ENCODE data around the gene NPAS3.

NPAS3 gene

DNA sequence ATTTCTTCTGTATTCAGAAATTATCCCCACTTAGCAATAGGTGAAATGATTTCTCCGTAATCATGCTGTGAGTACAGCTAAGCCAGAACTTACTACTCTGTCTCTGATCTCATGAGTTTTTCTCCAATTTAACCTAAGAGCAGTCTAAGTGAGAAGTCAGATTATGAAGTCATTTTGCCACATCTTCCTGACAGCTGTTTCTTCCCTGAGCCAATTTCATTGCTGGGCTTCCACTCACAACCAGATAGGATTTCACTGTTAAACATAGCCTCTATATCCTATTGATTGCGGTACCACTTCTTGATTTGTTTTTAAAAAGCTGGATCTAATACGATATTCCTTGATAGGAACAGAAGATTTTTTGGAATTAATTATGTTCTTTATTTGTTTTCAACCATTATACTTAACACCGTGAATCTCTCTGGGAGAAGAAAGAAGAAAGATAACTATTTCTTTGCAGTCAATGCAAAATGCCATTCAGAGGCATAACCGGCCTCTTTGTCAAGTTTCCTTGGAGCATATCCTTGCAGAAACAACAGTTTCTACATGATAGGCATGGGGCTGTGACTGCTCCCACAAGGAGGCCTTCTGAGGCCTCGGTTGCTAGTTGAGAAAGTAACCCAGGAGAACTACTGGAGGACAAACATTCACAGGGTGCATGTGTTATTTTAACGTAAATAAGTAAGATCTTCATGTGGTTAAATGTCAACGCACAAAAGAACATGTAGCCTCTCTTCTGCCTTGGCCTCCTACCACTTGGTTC is 212.2 kb downstream of the NPAS3 start:
- no peak for DNase-seq (ENCODE audit: extremely low read depth in 1 of 2, low read depth in 1 of 2)

- DNase-seq (ENCODE audit: extremely low read depth in 1 of 2, low read depth in 1 of 2) = no peak
Measured at GRCh38 chr14:33163109-33163508, 224.4 kb downstream of the NPAS3 start.

DNA sequence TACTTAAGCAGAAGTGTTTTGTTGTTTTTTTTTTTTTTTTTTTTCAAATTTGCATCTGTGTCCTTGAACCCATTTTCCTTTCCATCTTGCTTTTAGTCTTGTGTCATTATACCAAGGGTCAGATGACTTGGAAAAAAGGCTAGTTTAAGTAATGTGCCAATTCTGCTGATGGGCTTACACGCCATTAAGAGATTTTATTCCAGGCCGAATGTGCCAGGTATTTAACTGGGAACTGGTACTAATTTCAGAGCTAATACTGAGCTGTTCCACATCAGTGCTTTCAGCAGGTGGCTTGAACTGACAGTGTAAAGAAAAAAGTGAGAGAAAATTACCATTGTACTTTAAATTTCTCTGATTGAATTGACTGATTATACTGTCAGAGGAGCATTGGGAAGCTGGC is 224.9 kb downstream of the NPAS3 start:
- DNase-seq (ENCODE audit: extremely low read depth in 1 of 2, low read depth in 1 of 2) = no peak

GRCh38 chr14:33165144-33165925 is 226.7 kb downstream of the NPAS3 start:
- no peak for DNase-seq (ENCODE audit: extremely low read depth in 1 of 2, low read depth in 1 of 2)

DNA sequence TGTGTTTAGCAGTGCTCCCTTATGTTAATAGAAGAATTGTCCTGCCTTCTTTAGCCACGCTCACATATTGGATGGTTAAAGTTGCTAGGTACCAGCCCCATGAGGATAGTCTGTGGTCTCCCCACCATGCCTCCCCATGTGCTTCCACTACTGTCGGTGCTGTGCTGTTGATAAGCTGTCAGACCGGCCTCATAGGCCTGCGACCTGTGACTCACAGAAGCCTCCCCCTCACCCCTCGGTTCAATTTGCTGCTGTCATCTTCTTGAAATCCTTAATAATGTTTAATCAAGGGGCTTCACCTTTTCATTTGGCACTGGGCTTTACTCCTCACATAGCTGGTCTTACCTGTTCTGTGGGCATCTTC is 227.2 kb downstream of the NPAS3 start:
- no peak for DNase-seq (ENCODE audit: extremely low read depth in 1 of 2, low read depth in 1 of 2)

GRCh38 chr14:33175951-33176350 is 237.3 kb downstream of the NPAS3 start:
- no peak for DNase-seq (ENCODE audit: extremely low read depth in 1 of 2, low read depth in 1 of 2)

DNA sequence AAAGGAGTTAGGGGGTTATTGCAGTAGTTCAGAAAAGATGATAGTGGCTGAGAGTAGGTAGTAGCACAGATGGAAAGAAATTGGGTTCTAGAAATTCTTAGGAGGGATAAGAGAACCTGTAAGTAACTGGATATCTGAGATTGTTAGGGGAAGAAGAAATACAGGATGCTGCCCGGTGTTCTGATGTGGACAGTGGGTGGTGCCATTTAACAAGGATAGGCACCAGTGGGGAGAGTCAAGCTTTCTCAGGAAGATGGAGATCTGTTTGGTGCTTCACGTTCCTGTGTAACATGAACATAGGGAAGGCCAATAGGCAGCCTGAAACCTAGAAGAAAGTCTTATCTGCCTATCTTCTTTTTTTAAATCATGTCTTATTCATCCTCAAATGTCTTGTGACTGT is 245.9 kb downstream of the NPAS3 start:
- no peak for DNase-seq (ENCODE audit: extremely low read depth in 1 of 2, low read depth in 1 of 2)

DNA sequence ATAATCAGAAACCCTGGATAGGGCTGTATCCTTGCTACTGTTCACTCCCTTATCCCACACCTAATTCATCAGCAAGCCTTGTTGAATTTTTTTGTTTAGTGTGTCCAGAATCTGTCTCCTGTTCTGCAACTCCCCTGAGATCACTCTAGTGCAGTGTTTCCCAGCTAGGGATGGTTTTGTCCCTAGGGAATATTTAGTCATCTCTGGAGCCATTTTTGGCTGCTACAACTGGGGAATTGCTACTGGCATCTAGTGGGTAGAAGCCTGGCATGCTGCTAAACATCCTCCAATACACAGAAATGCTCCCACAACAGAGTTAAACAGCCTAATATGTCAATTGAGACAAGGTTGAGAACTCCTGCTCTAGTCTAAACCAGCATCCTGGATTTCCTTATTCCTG is 248.0 kb downstream of the NPAS3 start:
- no peak for DNase-seq (ENCODE audit: extremely low read depth in 1 of 2, low read depth in 1 of 2)

DNA sequence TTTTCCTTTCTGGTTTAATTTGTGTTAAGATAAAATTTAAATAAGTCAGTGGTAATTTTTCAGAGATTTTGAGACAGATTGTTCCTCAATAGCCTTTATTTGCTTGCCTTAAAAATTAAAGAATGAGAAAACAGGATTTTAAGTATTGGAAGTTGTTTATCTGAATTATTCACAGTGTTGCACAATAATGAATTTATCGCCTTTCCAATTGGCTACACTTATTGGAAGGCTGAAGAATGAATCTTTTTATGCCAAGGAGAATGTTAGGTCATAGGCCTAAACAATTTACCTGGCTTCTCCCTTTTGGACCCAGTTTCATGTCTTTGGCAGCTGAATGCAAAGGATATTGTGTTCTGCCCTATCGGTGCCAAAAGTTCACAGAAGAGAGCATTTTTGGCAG is 250.2 kb downstream of the NPAS3 start:
- no peak for DNase-seq (ENCODE audit: extremely low read depth in 1 of 2, low read depth in 1 of 2)

DNA sequence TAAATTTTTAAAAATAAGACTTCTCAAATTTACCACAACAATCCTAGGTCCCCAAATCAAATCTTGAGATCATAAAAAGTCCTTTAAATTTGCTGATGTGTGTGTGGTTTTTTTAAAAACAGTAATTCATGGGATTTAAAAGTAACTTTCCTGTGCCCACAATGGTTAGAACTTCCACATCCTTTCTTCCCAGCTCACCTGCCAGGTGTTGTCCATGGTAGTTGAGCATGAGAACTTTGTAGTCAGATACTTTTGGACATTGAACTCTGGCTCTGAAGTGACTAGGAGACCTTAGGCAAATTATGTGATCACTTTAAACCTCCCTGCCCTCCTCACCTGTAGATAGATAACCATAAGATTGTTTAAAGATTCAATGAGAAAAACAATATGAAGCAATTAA is 253.2 kb downstream of the NPAS3 start:
- no peak for DNase-seq (ENCODE audit: extremely low read depth in 1 of 2, low read depth in 1 of 2)

- no peak for DNase-seq (ENCODE audit: extremely low read depth in 1 of 2, low read depth in 1 of 2)
Measured at GRCh38 chr14:33194551-33194950, 255.9 kb downstream of the NPAS3 start.

- DNase-seq (ENCODE audit: extremely low read depth in 1 of 2, low read depth in 1 of 2) = no peak
Measured at GRCh38 chr14:33198684-33199083, 260.0 kb downstream of the NPAS3 start.

- no peak for DNase-seq (ENCODE audit: extremely low read depth in 1 of 2, low read depth in 1 of 2)
Measured at GRCh38 chr14:33201116-33201515, 262.4 kb downstream of the NPAS3 start.

DNA sequence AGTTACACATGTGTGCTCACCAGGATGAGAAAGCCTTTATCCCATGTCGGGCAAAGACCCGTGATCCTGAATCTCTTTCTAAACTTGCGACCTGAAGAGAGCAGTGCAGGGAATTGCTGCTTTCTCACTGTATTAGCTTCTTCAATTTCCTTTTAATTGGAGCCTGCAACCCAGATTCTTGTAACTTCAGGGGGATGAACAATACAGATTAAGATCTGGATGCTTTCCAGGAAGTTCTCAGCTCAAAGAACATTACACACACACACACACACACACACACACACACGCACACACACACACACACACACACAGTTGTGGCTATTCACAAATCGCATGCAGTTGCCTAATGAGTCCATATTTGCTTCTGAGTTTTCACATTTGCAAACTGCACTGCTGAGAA is 268.3 kb downstream of the NPAS3 start:
- DNase-seq (ENCODE audit: extremely low read depth in 1 of 2, low read depth in 1 of 2) = no peak

DNA sequence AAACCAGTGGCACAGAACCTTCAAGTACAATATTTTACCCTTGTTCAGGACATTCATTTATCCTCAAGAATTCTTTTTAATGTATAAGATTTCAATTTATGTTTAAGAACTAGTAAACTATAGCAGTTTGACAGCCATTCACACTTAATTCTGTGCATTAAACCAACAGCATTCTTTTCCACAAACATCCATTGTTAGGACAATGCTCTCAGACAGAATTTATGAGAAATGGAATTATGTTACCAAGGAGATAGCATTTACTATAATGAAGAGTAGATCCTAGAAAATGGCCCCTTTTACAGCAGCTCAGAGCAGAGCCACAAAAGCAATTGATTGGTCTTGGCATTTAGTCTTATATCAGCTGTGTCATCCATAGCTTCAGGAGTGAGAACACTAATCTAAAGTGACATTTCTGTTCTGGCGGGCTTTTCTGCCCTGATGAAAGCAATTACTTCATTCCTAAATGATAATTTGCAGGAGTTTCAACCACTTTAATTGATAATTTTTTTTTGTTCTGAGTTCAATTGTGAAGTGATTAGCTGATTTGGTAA is 268.9 kb downstream of the NPAS3 start:
- DNase-seq (ENCODE audit: extremely low read depth in 1 of 2, low read depth in 1 of 2) = no peak

DNA sequence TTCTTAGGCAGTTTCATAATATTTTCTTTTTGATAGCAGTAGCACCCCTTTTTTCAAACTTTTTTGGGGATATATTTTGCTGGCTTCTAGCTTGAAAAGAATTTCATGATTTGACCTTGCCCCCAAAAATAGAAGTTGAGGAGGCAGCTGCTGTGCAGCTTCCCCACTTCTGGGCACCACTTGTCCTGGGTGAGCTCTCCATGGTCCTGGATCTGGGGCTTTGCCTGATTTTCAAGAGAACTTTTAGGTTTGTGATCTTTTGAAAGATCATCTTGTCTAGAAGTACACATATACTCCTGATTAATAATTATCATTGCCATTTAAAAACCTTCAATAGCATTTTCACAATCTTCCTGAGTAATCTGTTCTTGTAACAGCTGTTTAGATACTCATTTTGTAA is 271.6 kb downstream of the NPAS3 start:
- DNase-seq (ENCODE audit: extremely low read depth in 1 of 2, low read depth in 1 of 2) = no peak

GRCh38 chr14:33218026-33218425 is 279.3 kb downstream of the NPAS3 start:
- DNase-seq (ENCODE audit: extremely low read depth in 1 of 2, low read depth in 1 of 2) = no peak

- DNase-seq (ENCODE audit: extremely low read depth in 1 of 2, low read depth in 1 of 2) = no peak
Measured at GRCh38 chr14:33219957-33220356, 281.3 kb downstream of the NPAS3 start.

- no peak for DNase-seq (ENCODE audit: extremely low read depth in 1 of 2, low read depth in 1 of 2)
Measured at GRCh38 chr14:33229269-33229929, 290.7 kb downstream of the NPAS3 start.

GRCh38 chr14:33230021-33230420 is 291.3 kb downstream of the NPAS3 start:
- no peak for DNase-seq (ENCODE audit: extremely low read depth in 1 of 2, low read depth in 1 of 2)

DNA sequence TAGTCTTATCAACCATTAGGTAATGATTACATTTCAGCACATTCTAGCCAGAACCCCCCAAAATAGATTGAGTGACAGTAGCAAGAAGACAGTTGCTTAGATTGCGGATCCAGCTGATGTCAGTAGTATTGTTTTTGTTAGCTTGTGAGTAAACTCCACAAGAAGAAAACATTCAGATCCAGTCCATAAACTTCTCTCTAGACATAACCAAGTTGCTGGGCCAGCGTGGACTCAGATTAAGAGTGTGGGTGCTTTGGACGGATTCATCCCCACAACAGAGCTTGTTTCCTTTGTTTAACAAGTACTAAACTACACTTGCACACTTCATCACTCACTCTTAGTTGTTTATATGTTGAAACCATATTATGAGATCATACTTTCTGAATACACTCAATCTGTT is 293.4 kb downstream of the NPAS3 start:
- DNase-seq (ENCODE audit: extremely low read depth in 1 of 2, low read depth in 1 of 2) = no peak

Data from stimulated activated CD8-positive, alpha-beta memory T cell treated with anti-CD3 and anti-CD28 coated beads, Interleukin-7, amount 100 ng/mL, for 48 hours (primary cell).